Fibroblast of pulmonary artery (primary cell): ENCODE data around the gene TGM1.
"Not testable (repeated sequence)": the region's sequence is repeated elsewhere in the genome, so short reads cannot be mapped to it uniquely, and the experiment has no call there.

Experiments used
- DNase-seq: peaks from one replicate; pipeline ENCODE4 v3.0.0-alpha.2; 2010; ENCODE audit warnings: low read depth
- H3K4me3 ChIP-seq: replicated peaks from 2 replicates; pipeline ENCODE4 v1.5.1; 2011; ENCODE audit warnings: low read depth, mild to moderate bottlenecking, control low read depth, low read length, moderate library complexity
- TF ChIP-seq, protein P1 (sequence below): IDR thresholded peaks from 2 replicates; pipeline ENCODE4 v1.5.1; 2011; ENCODE audit warnings: mild to moderate bottlenecking, control low read depth, low read length, inconsistent platforms; ENCODE audit errors: missing control alignments

The TGM1 gene

DNA sequence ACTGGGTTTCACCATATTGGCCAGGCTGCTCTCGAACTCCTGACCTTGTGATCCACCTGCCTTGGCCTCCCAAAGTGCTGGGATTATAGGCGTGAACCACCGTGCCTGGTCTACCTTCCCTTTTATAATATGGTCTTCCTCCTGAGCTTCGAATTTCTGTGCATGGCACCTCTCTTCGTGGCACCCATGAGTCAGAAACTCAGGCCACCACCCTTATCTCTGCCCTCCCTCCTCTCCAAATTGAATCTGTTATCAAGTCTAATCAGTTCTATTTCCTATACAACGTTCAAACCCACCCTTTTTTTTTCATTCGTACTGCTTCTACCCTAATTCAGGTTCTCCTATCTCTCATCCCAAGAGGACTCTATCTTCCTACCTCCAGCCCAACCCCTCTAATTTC, 15.6 kb downstream of the TGM1 start:
- TF ChIP-seq, protein P1, sequence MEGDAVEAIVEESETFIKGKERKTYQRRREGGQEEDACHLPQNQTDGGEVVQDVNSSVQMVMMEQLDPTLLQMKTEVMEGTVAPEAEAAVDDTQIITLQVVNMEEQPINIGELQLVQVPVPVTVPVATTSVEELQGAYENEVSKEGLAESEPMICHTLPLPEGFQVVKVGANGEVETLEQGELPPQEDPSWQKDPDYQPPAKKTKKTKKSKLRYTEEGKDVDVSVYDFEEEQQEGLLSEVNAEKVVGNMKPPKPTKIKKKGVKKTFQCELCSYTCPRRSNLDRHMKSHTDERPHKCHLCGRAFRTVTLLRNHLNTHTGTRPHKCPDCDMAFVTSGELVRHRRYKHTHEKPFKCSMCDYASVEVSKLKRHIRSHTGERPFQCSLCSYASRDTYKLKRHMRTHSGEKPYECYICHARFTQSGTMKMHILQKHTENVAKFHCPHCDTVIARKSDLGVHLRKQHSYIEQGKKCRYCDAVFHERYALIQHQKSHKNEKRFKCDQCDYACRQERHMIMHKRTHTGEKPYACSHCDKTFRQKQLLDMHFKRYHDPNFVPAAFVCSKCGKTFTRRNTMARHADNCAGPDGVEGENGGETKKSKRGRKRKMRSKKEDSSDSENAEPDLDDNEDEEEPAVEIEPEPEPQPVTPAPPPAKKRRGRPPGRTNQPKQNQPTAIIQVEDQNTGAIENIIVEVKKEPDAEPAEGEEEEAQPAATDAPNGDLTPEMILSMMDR: no peak
- DNase-seq: no peak
- H3K4me3 ChIP-seq: no peak overlapping the region

DNA sequence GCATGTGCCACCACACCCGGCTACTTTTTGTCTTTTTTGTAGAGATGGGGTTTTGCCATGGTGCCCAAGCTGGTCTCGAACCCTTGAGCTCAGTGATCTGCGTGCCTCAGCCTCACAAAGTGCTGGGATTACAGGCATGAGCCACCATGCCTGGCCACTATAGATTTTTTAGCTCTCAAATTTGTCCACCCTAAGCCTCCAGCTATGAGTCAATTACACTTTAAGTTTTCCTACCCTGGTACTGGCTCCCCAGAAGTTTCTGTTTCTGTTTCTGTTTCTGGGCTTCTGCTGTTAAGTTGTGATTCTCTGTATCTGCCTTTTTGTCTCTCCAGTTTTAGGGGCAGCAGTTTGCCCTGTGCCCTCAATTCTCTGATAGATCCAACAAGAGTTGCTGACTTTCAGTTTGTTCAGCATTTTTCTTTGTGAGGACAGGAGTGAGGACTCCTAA, 16.2 kb downstream of the TGM1 start:
- no peak overlapping the region for H3K4me3 ChIP-seq
- TF ChIP-seq, protein P1: no peak
- no peak for DNase-seq

DNA sequence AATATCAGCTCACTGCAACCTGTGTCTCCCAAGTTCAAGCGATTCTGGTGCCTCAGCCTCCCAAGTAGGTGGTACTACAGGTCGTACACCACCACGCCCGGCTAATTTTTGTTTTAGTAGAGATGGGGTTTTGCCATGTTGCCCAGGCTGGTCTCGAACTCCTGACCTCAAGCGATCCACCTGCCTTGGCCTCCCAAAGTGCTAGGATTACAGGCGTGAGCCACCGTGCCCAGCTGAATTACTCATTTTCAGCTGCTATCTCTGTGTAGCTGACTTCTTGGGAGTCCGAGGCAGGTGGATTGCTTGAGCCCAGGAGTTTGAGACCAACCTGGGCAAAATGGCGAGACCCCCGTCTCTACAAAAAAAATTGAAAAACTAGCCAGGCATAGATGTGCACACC, 17.6 kb downstream of the TGM1 start:
- not testable (repeated sequence) for H3K4me3 ChIP-seq, DNase-seq

DNA sequence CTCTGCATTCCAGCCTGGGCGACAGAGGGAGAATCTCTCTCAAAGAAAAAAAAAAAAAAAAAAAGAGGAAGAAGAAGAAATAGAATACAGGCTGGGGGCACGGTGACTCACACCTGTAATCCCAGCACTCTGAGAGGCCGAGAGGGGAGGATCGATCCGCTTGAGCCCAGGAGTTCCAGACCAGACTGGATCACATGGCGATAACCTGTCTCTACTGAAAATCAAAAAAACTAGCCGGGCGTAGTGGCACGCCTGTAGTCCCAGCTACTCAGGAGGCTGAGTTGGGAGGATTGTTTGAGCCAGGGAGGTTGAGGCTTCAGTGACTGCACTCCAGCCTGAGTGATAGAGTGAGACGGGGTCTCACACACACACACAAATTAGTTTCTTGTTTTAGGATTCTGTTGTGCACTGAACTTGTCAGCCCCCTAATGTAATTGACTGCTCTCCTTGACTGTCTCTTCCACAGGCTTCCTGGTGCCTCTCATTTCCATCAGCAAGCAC, 19.6 kb downstream of the TGM1 start:
- DNase-seq: no peak
- H3K4me3 ChIP-seq: peak overlapping the region; percentile 86
- TF ChIP-seq, protein P1: no peak

DNA sequence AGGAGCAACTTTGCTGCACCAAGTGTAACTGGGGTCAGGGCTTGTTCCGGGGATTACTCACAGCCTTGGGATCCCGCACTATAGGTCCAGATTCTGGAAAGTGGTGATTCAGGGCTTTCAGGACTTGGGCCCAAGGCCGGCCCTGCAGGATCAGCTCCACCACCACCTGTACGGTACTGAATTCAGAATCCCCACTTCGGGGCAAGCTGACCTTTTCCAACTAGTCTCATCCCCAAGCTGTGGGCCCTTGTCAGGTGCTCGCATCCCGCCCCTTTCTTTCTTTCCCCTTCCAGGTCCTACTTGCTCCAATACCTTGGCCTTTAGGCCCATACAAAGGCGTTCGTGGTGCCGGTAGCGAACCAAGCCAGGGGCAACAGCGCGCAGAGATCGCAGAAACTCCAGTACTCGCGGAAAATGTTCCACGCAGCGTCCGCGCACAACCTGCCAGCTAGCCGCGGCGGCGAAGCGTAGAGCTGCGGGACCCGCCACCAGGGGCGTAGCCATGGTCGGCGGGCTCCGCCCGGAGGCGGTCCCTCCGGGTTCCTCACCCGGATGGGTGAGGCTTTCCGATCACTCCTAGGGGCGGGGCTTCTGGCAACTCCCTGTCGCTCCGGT, 21.0 kb downstream of the TGM1 start:
- peak overlapping the region; percentile 86 for H3K4me3 ChIP-seq
- TF ChIP-seq, protein P1: peak; percentile 37
- peak; percentile 89 for DNase-seq

DNA sequence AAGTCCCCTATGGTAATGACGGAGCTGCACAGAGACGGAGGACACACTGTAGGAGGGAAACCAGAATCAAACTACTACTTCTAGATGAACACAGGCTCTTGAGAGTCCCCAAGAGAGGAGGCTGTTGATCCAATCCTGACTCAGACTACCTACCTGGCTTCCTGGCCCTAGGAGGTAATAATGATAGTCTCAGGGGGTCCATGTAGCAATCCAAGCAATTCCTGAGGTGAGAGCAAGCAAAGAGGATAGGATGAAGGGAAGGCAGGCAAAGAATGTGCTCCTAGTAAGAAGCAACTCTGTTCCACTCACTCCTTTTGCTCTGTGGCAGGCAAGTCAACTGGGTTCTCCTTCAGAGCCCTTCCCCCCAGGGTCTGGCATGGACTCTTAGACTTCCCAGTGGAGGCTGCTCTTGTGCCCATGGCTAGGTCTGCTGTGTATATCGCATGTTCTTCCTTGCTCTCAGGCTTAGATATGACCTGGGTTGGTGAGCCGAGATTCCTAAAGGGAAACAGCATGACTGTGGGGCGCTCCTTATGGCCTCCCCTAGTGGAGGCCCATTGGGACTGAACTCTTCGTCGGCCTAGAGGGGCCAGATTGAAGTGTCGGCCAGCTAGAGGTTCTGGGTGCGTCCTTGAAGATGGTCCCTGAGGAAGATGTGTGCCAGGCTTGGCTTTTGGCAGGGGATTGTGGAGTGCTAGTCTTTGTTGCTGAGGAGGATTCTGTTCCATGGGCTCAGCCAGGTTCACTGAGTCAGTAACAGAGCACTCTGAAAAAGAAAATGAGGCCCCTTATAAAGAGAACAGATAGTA, 22.7 kb downstream of the TGM1 start:
- no peak for DNase-seq
- TF ChIP-seq, protein P1: no peak
- H3K4me3 ChIP-seq: no peak overlapping the region

DNA sequence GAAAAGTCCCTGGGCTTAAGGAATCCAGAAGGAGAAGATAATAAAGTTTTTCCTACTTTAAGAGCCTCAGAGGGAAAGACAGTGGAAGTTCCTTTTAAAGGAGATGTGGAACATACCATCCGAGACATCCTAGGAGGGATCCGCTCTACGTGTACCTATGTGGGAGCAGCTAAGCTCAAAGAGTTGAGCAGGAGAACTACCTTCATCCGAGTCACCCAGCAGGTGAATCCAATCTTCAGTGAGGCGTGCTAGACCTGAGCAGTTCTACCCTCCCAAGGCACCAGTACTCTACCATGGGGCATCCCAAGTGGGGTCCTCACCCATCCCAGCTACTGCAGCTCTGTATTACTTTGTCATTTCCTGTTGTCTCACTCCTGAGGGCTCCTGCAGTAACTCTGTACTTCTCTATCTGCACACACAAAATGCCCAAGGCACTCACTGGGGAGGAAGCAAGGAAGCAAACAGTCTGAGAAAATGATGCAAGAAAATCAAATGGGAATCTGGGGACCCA, 24.4 kb downstream of the TGM1 start:
- TF ChIP-seq, protein P1: no peak
- DNase-seq: no peak
- no peak overlapping the region for H3K4me3 ChIP-seq
